NCI-H2107 (cell line): ENCODE data around the gene GUCD1.
"Not testable (repeated sequence)": the region's sequence is repeated elsewhere in the genome, so short reads cannot be mapped to it uniquely, and the experiment has no call there.

ENCODE experiments used
- DNase-seq: peaks from one replicate; lab custom pipeline; 2025; lab: John Stamatoyannopoulos, UW

The GUCD1 gene

DNA sequence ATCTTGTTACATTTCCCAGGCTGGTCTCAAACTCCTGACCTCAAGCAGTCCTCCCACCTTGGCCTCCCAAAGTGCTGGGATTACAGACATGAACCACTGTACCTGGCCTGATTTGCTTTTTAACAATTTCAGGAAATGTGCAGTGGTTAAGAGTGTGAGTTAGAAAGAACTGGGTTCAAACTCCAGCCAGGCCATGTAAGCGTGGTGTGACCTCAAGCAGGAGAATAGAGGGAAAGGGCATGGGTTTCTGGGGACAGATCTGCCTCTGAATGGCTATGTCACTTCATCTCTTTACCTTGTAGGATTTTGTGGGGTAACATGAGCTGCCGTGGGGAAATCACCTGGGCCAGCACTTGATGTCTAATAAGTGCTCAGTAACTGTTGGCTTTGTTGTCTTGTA, 10.1 kb upstream of the GUCD1 start:
- DNase-seq, result no peak

DNA sequence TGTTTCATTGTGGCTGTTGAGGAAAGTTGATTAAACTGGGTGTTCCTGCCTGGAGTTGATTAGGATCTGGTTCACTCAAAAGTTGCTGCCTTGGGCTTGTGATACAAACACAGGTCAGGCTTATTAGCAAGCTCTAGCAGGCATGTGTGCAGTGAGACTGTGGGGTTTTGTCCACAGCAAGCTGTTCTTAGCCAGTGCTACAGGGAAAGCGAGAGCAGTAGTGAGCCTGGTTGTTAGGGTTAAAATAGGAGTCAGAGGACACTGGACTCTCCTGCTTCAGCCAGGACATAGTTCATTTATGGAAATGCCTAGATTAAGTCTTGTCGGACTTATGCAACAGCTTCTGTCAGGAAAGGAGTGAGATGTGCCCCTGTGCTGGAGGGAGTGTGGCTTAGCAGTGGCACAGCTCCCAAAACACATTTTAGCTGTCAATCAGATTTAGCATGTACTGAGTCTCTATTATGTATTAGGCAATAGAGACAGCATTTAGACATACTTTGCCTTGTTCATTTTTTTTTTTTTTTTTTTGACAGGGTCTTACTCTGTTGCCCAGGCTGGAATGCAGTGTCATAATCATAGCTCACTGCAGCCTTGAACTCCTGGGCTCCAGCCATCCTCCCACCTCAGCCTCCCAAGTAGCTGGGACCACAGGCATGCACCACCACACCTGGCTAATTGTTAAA, 9.6 kb upstream of the GUCD1 start:
- DNase-seq, result no peak

DNA sequence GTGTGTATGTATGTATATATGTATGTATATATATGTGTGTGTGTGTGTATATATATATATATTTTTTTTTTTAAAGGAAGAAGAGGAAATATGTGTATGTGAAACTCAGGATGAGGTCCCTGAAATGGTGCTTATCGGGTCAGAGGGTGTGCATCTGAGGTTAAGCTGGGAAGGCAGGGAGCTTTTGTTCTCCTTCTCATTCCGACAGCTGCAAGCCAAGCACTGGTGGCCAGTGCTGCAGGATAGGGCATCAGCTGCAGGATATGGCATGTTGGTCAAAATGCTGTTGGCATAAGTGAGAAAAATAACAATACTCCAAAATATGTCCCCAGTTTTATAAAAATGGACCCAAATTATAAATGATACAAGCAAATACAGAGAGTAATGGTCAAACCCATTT, 8.3 kb upstream of the GUCD1 start:
- DNase-seq, result no peak

DNA sequence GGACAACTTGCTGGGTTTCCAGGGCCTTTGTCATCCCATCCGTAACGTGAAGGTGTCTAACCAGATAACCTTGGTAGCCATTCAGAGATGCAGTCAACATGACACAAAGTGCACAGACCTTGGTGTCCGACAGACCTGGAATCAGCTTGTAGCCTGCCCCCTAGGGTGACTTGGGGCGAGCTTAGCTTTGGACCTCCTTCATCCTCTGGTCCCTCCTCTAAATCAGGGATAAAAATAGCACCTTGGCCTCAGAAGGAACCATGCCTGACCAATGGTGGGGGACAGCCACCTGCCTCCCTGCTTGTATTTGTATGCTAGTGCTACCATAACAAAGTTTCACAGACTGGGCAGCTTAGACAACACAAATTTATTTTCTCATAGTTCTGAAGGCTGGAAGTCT, 4.5 kb upstream of the GUCD1 start:
- DNase-seq, result no peak

DNA sequence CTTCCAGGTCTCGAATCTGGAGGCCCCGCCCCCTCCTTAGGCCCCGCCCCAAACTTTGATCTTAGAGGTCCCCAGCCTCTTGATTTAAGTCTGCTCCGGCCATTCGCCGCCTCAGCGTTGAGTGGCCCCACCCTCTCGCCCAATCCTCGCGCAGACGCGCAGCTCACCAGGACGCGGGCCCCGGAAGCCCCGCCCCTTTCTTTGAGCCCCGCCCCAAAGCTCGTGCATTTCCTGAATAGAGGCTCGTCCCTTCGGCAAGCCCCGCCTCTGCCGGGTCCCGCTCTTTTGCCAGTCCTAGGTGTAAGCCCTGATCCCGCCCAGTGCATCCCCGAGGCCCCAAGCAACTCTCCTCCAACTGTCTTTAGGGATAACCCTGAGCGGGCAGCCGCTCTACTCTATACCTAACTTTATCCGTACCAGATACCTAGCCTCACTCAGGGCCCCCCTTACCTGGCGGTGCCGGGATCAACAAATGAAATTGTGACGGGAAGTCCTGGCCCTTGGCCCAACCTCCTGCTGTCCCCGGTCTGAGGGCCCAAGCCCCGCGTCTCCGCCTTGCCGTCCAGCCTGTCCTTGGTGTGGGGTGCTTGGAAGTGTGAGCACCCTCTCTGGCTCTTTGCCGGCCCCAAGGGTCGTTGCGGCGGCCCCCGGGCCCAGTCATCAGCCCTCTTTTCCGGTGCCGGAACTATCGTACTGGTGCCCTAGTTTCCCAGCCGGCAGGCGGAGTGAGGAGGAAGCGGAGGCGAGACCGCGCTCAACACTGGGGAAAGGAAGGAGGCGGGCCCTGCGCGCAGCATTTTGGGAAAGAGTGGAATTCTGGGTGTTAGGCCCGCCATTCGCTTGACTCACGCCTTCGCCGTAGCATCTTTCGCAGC, 464 bp upstream of the GUCD1 start, which contains the start of gene SNRPD3:
SNRPD3 (plus strand) TSS at position 835 of the 875 bp plus-strand sequence. CDS start 1,676 bp downstream, outside the sequence.
- DNase-seq, result peak; percentile 92

DNA sequence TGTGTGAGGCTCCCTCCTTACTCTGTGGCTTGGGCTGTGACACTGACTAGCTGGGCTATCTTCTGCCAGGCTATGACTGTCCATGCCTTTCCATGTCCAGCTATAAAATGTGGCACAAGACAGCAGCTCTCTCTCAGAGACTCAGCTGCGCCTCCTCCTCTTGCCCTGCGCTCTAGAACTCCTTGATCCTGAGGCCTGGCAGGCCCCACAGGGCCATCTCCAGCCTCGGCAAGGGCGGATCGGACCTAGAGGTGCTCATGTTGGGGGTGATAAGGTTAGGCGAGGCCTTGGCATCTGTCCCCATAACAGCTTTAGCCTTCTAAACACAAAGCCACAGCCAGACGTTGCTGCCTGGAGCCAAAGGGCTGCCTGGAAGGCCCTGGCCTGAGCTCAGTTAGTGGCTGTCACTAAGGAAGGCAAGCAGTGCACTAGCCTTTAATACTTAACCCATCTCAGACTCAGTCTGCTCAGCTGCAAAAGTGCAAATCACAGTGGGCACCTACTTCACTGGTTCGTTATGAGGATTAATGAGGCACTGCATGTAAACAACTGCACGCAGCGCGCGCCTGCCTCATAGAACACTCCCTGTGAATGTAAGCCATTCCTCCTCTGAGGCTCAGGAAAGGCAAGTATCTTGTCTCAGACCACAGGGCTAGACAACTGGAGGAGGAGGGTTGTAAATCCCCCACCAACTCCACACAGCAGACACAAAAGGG, 1.2 kb downstream of the GUCD1 start:
- no peak for DNase-seq

DNA sequence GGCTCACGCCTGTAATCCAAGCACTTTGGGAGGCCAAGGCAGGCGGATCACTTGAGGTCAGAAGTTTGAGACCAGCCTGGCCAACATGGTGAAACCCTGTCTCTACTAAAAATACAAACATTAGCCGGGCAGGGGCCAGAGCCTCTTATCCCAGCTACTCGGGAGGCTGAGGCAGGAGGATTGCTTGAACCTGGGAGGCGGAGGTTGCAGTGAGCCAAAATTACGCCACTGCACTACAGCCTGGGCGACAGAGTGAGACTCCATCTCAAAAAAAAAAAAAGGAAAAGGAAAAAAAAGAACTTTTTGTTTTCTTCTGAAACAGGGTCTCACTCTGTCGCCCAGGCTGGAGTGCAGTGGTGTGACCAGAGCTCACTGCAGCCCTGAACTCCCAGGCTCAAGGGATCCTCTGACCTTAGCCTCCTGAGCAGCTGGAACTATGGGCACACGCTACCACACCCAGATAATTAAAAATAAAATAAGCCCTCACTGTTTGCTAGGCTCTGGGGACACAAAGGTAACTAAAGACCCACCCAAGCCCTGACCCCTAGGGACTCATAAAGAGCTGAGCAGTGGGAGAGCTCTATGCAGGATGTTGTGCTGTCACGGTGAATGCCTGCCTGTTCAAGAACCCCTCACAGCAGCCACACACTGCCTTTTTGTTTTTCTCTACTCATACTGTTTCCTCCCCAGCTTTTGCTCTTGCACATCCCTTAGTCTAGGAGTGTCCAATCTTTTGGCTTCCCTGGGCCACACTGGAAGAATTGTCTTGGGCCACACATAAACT, 2.2 kb downstream of the GUCD1 start:
- DNase-seq, result not testable (repeated sequence)

DNA sequence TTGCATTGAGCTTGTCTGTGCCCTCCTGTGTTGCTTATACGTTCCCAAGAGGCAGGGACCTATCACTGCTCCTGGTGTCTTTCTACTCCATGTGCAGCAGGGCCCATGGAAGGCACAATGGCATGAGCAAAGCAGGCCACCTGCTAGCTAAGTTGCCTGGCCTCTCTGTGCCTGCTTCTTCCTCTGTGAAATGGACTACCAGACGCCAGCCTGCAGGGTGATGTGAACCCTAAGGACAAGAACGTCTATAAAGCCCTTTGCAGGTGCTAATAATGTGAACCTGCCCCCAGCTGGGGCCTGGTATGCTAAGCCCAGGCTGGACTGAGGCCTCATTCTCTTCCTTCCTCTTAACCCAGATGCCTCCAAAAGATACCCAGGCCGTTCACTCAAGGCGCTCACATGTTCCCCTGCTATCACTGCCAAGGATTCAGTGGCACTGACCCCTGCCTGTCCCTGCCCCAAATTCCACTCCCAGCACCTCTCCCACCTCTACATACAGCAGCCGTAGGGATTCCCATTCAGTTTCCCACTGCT, 4.0 kb downstream of the GUCD1 start:
- DNase-seq, result no peak

DNA sequence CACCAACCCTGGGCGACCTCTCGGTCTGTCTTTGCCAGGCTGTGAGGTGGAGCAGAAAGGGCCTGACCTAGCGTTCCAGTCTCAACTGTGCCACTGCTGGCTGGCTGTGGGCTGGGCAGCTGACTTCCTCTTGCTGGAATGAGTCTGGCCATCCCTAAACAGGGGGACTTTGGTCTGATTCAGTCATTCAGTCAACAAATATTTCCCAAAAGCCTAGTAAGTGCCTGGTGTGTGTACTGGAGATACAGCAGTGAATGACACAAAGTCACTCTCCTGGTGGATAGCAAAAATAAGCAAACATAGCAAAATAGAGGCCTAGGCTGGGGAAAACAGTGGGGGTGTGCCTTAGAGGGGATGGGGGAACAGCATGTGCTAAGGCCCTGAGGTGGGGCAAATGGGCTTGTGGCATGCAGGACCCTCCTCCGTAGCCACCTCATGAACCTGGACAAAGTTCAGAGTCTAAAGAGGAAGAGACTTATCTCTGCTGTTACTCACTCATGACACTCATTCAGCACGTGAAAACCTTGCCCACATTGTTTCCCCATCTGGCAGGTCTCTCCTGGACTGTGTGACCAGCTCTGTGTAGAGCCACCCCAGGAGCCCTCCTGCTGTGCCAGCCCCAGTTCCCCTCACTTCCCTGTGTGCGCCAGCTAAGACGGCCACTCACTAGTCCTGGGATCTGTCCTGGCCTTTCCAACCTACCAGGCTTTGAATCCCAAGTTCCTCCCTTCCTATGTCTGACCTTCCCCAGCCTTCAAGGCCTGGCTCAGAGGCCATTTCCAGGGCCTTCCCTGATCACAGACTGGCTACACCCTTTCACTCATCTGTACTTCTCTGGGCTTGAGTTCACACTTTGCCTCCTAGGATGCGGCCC, 4.7 kb downstream of the GUCD1 start:
- no peak for DNase-seq

DNA sequence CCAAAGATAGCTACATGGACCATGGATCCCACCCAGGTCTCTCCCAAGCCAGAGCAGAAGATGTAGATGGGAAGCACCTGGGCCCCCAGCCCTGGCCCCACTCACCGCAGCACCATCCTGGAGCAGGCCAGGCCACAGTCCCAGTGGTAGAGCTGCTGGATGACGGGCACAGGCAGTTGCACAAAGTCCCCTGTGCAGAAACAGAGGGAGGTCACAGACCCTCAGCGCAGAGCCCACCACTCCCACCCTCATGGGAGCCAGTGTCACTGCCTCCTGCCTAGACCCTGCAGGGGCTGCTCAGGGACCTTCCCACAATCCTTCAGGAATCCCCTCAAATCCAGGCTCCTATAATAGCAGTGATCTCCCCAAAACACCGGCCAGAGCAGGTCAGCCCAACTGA, 6.1 kb downstream of the GUCD1 start:
- no peak for DNase-seq

DNA sequence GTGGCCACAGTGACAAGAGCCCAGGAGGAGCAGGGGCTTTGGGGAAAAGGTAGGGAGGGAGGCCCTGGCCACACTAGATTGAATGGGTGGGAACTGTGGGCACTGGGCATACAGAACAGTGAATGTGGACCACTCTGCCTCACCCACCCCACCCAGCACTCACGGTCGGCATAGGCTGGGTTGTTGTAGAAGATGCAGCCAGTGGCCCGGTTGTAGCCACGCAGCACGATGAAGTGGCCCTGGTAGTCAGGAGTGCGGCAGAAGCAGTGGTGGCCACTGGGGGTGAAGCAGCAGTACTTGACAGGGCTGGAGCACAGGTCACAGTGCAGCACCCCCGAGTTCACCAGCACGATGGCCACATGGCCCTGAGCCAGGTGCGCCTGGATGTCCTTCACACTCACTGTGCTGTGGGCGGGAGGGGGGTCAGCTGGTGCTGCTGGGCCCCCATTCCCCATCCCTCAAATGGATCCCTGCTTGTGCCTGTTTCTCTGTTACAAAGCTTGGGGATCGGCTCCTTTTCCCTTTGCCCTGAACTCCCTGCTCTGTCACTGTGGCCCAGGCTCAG, 11.2 kb downstream of the GUCD1 start:
- no peak for DNase-seq

DNA sequence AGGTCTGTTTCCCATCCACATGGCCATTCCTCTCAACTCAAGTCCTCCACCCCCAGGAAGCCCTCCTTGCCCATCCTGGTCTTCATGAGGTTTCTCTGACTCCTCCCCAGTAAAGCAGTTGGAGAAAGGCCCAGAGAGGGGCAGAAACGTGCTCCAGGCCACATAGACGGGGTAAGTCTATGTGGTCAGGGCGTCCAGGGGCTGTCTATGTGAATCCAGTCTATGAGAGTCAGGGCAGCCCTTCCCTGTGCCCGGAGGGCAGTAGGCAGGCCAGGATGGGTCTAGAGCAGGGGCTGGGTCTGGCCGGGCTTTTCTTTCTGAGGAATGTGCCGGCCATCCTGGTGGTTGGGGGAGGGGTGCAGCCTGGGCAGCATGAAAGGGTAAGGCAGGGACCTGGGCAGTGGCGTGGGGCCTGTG, 11.7 kb downstream of the GUCD1 start:
- DNase-seq, result no peak

DNA sequence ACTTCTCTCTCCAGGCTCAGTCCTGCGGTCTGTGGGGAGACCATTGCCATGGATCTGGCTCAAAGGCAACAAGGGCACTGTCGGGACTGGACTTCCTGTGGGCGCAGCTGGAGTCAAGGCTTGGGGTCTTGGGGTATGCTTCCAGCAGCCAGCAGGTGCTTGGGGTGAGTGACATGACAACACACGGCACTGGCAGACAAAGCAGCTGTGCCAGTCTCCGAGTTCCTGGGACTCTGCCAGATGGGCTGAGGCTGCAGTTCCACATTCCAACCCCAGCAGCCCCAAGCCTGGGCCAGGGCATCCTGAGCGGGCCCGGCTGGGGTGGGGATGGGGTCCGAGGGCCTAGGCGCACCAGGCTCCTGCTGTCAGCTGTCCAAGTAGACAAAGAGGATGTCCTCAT, 12.3 kb downstream of the GUCD1 start:
- DNase-seq, result no peak

DNA sequence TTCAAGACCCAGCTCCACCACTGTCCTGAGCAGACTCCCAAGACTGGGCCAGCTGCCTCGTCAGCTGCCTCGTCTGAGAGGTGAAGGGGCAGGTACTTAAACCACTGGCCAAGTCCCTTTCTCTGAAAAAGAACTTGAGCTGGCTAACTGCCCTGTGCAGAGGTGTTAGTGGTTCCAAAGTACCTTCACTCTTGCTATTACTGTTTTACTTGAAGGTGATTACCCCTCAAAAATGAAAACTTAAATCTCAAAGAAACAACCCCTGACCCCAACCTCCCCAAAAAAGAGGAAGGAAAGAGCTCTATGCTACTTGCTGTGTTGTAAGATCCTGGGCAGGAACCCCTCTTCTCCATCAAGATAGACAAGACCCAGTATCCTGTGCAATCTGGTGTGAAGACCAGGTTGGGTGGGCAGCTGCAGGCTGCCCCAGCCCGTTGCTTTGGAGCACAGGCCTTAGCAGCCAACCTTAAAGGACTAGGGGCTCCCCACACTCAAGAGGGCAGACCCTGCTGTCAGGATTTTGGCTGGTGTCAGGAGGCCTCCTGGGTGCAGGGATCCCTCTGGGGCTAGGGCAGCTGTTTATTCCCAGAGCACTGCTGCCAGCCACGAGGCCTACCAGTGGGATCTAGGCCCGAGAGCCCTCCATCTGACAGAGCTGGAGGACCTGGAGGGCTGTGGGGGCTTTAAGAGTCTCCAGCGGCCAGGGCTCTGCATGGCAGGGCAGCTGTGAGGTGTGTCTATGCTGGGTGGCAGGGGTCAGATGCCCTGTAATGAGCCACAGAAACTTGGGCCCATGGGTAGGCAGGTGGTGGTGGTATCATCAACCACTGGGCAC, 13.0 kb downstream of the GUCD1 start:
- DNase-seq, result no peak

DNA sequence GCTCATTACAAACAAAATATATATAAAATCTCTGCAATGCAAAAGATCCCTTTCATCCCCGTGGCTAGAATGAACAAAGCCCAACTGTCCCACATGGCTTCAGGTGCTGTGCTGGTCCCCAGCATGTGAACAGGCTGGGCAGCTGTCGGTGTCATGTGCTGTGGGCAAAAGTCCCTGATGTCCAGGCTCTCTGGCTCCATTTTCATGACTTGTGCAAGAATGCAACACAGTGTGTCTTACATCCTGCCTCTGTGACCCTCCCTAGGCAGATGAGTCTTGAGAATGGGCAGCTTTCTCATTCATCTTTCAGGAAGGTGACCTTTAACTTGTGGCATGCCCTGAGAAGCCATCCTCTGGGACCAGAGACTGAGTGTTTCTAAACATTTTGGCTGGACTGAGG, 14.5 kb downstream of the GUCD1 start:
- DNase-seq, result no peak

DNA sequence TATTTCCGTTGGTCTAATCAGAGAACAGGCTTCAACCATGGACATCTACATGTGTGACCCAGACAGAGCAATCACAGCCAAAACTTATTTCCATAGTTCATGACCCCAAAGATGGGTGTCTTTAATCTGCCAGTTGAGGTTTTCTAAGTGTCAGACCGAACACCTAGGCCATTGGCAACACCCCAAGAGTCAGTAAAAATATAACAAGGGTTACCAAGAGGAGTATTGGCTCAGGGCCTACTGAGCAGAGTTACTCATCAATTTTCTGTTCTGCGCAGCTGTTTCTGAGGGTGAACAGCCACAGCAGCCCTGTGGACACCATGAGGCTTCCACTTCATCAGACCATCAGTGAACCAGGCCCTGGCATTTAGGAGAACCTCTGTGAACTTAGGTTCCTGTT, 18.8 kb downstream of the GUCD1 start:
- no peak for DNase-seq

DNA sequence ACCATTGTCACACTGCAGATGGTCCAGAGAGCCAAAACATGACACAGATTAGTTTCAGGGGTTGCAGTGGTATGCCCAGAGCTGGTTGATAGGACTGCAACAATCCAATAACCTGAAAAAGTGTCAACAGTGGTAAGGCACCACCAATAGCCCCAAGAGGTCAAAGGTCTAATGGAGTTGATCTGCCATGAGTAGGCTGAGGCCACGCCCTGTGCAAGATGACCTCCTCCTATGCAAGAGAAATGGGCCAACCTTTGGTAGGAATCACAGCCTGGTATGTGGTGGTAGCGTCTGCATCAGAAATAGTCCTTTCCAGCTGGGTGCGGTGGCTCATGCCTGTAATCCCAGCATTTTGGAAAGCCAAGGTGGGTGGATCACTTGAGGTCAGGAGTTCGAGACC, 19.6 kb downstream of the GUCD1 start:
- no peak for DNase-seq

DNA sequence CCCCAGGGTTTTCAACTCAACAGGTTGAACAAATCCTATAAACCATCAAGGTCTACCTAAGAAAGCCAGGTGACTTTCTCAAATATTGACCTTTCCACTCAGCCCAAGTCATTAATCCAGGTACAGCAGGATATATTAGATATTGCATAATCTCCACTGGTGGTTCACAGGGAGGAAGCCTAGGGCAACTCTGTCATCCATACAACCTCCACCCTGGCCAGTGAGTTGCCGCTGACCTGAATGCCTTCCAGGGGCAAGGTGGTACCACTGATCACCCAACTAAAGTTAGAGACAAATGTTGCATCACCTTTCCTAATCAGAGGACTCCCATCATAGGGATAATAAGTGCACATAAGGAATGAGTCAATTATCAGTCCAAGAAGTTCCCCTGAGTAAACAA, 22.9 kb downstream of the GUCD1 start:
- DNase-seq, result no peak

DNA sequence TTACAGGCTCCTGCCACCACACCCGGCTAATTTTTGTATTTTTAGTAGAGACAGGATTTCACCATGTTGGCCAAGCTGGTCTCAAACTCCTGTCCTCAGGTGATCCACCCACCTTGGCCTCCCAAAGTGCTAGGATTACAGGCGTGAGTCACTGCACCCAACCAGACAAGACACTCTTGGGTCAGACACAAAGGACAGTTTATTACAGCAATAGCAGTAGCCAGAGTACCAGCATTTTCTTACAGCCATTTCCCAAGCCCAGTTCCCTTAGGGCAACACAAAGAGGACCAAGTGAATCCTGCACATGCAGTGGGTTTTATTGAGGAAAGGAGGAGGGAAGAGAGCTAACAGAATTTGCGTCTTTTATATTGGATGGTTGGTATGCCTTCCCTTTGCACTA, 24.0 kb downstream of the GUCD1 start:
- DNase-seq, result not testable (repeated sequence)
